Stimulated activated CD8-positive, alpha-beta memory T cell treated with anti-CD3 and anti-CD28 coated beads, Interleukin-12 subunit alpha, Interleukin-12 subunit beta, amount 100 ng/mL, for 1 hour (primary cell): ENCODE measurements around the gene TSPAN9.

Experiments
- DNase-seq: peaks from one replicate; pipeline ENCODE4 v3.0.0-alpha.2; 2020; ENCODE audit warnings: low read depth

The TSPAN9 gene

GRCh38 chr12:3101309-3102024, 24.3 kb downstream of the TSPAN9 start:
- DNase-seq: no peak

- no peak for DNase-seq
Measured at GRCh38 chr12:3102771-3103410, 25.7 kb downstream of the TSPAN9 start.

GRCh38 chr12:3103806-3104205, 26.6 kb downstream of the TSPAN9 start:
- no peak for DNase-seq

- no peak for DNase-seq
Measured at GRCh38 chr12:3105690-3106479, 28.7 kb downstream of the TSPAN9 start.

- DNase-seq: no peak
Measured at GRCh38 chr12:3106579-3106978, 29.4 kb downstream of the TSPAN9 start.

GRCh38 chr12:3107071-3107583, 29.9 kb downstream of the TSPAN9 start:
- DNase-seq: no peak

- DNase-seq: no peak
Measured at GRCh38 chr12:3107954-3108353, 30.8 kb downstream of the TSPAN9 start.

- DNase-seq: no peak
Measured at GRCh38 chr12:3110578-3110977, 33.4 kb downstream of the TSPAN9 start.

GRCh38 chr12:3113671-3114325, 36.6 kb downstream of the TSPAN9 start:
- DNase-seq: no peak

- DNase-seq: no peak
Measured at GRCh38 chr12:3114671-3115070, 37.5 kb downstream of the TSPAN9 start.

GRCh38 chr12:3115078-3115477, 37.9 kb downstream of the TSPAN9 start:
- DNase-seq: no peak

GRCh38 chr12:3116106-3116844, 39.1 kb downstream of the TSPAN9 start:
- no peak for DNase-seq

- DNase-seq: no peak
Measured at GRCh38 chr12:3117144-3117581, 40.0 kb downstream of the TSPAN9 start.

GRCh38 chr12:3117591-3118015, 40.4 kb downstream of the TSPAN9 start:
- no peak for DNase-seq

- DNase-seq: no peak
Measured at GRCh38 chr12:3119192-3119755, 42.1 kb downstream of the TSPAN9 start.

GRCh38 chr12:3119756-3120601, 42.8 kb downstream of the TSPAN9 start:
- DNase-seq: no peak

GRCh38 chr12:3120701-3121100, 43.5 kb downstream of the TSPAN9 start:
- DNase-seq: no peak

GRCh38 chr12:3122841-3123678, 45.9 kb downstream of the TSPAN9 start:
- no peak for DNase-seq

GRCh38 chr12:3123729-3124128, 46.5 kb downstream of the TSPAN9 start:
- DNase-seq: no peak
